NCI-H524 treated with DMSO at 0.1 percent for 48 hours (cell line): ENCODE measurements around the gene ASL.
"Not testable (repeated sequence)": the region's sequence is repeated elsewhere in the genome, so short reads cannot be mapped to it uniquely, and the experiment has no call there.

ENCODE experiments used
- DNase-seq: peaks from one replicate; lab custom pipeline; 2025; lab: John Stamatoyannopoulos, UW

Gene ASL

GRCh38 chr7:66075590-66076461 is at the start of gene ASL:
TSS of gene ASL (plus strand) at chr7:66075819. CDS start at chr7:66076082, 263 bp downstream.
- peak; percentile 26 for DNase-seq

GRCh38 chr7:66028342-66028741 is 47.3 kb upstream of the ASL start:
- DNase-seq, result not testable (repeated sequence)

GRCh38 chr7:66033471-66034385 is 41.9 kb upstream of the ASL start:
- no peak for DNase-seq

GRCh38 chr7:66034436-66035010 is 41.1 kb upstream of the ASL start:
- not testable (repeated sequence) for DNase-seq

GRCh38 chr7:66036382-66036781 is 39.2 kb upstream of the ASL start:
- DNase-seq, result no peak

GRCh38 chr7:66036788-66037187 is 38.8 kb upstream of the ASL start:
- no peak for DNase-seq

GRCh38 chr7:66039094-66039670 is 36.4 kb upstream of the ASL start:
- DNase-seq, result no peak

GRCh38 chr7:66043681-66044497 is 31.7 kb upstream of the ASL start:
- no peak for DNase-seq

GRCh38 chr7:66044498-66044854 is 31.1 kb upstream of the ASL start:
- DNase-seq, result not testable (repeated sequence)

GRCh38 chr7:66047426-66047825 is 28.2 kb upstream of the ASL start:
- DNase-seq, result no peak

GRCh38 chr7:66049886-66050285 is 25.7 kb upstream of the ASL start:
- not testable (repeated sequence) for DNase-seq

- no peak for DNase-seq
Observed at GRCh38 chr7:66050337-66050957, 25.2 kb upstream of the ASL start.

- DNase-seq, result peak; percentile 85
Observed at GRCh38 chr7:66050990-66051448, 24.6 kb upstream of the ASL start.

GRCh38 chr7:66052447-66052846 is 23.2 kb upstream of the ASL start:
- DNase-seq, result no peak

- no peak for DNase-seq
Observed at GRCh38 chr7:66054063-66054462, 21.6 kb upstream of the ASL start.

GRCh38 chr7:66055321-66055956 is 20.2 kb upstream of the ASL start:
- no peak for DNase-seq

GRCh38 chr7:66060796-66061195 is 14.8 kb upstream of the ASL start:
- DNase-seq, result no peak

- no peak for DNase-seq
Observed at GRCh38 chr7:66069732-66070131, 5.9 kb upstream of the ASL start.

GRCh38 chr7:66070222-66070621 is 5.4 kb upstream of the ASL start:
- no peak for DNase-seq

GRCh38 chr7:66072208-66072607 is 3.4 kb upstream of the ASL start:
- not testable (repeated sequence) for DNase-seq
